Endothelial cell of umbilical vein (primary cell): ENCODE data around the gene CWC27. TPM values are rescaled to one million over a fixed set of nuclear protein-coding genes. Genes with fewer than 3 reads are reported as not detected.

Experiments used
- BruUV-seq: library from RNA; stranded (reverse); fragments of 400-500 nt; replicated peaks from 2 replicates; lab custom pipeline; 2021; lab: Mats Ljungman, UMichigan
- CTCF ChIA-PET: fragments of 300-600, 350-600 bp; sonication (Branson Sonifier 250); formaldehyde crosslinking; loops from one replicate; lab custom pipeline; 2021; ENCODE audit warnings: antibody characterized with exemption, inconsistent platforms; lab: Charles Lee
- POLR2A ChIA-PET: fragments of 300-600, 350-600 bp; sonication (Branson Sonifier 250); formaldehyde crosslinking; loops from one replicate; lab custom pipeline; 2021; ENCODE audit warnings: antibody characterized with exemption, inconsistent platforms; lab: Charles Lee
- DNase-seq: peaks from one replicate; pipeline ENCODE4 v3.0.0-alpha.2; 2011; ENCODE audit warnings: low read depth, low spot score
- FAIRE-seq: peaks from 2 replicates; lab custom pipeline; 2011; peaks lifted over from hg19 to GRCh38; lab: Jason Lieb, UNC
- H2AFZ ChIP-seq: 2 replicates; pipeline ENCODE4 v1.6.0; 2012; ENCODE audit warnings: low read depth, low read length, control low read depth, inconsistent platforms
- H3K27ac ChIP-seq: 2 replicates; pipeline ENCODE4 v1.5.1; 2011; ENCODE audit warnings: low read depth, mild to moderate bottlenecking, control low read depth, low read length, moderate library complexity; ENCODE audit not compliant: insufficient read depth
- H3K27me3 ChIP-seq, 2 experiments: 2 replicates each; pipeline versions ENCODE4 v1.6.0 to v1.6.1; 2011; ENCODE audit warnings: low read length in 2 of 2, mixed read lengths in 1 of 2; ENCODE audit not compliant: control insufficient read depth in 2 of 2, insufficient read depth in 2 of 2
- H3K36me3 ChIP-seq, 2 experiments: 2 replicates in 1 of 2; 3 replicates in 1 of 2; pipeline ENCODE4 v1.5.1; 2011; ENCODE audit warnings: low read length in 2 of 2, mild to moderate bottlenecking in 1 of 2, moderate library complexity in 1 of 2; ENCODE audit not compliant: control insufficient read depth in 2 of 2, insufficient read depth in 2 of 2; ENCODE audit errors: extremely low read depth in 1 of 2
- H3K4me1 ChIP-seq: 3 replicates; pipeline ENCODE4 v1.5.1; 2011; ENCODE audit warnings: mild to moderate bottlenecking, low read length; ENCODE audit not compliant: control insufficient read depth, insufficient read depth; ENCODE audit errors: extremely low read depth
- H3K4me2 ChIP-seq: 2 replicates; pipeline ENCODE4 v1.6.1; 2011; ENCODE audit warnings: low read length, control low read depth, mixed read lengths; ENCODE audit not compliant: insufficient read depth
- H3K4me3 ChIP-seq, 3 experiments: fragments of 200-600 bp in 1 of 3; sonication (generic), shearing (Covaris generic) in 1 of 3; replicated peaks in 1 of 3; 2 replicates each; pipeline ENCODE4 v1.5.1; 2011 to 2016; ENCODE audit warnings: control low read depth in 3 of 3, low read length in 3 of 3, mild to moderate bottlenecking in 2 of 3, inconsistent platforms in 1 of 3, low read depth in 1 of 3, moderate library complexity in 1 of 3; ENCODE audit not compliant: insufficient read depth in 1 of 3
- H3K79me2 ChIP-seq: 2 replicates; pipeline ENCODE4 v1.6.0; 2012; ENCODE audit warnings: low read length, inconsistent platforms; ENCODE audit not compliant: control insufficient read depth, insufficient read depth
- H3K9ac ChIP-seq: replicated peaks from 2 replicates; pipeline ENCODE3; 2011; ENCODE audit warnings: low read length, control low read depth; ENCODE audit not compliant: insufficient read depth; ENCODE audit errors: extremely low read depth
- H3K9me1 ChIP-seq: replicated peaks from 3 replicates; pipeline ENCODE4 v1.6.0; 2011; ENCODE audit warnings: mild to moderate bottlenecking, low read length; ENCODE audit not compliant: control insufficient read depth, insufficient read depth; ENCODE audit errors: extremely low read depth
- H3K9me3 ChIP-seq: replicated peaks from 2 replicates; pipeline ENCODE4 v1.5.1; 2012; ENCODE audit warnings: low read length, inconsistent platforms; ENCODE audit not compliant: control insufficient read depth, insufficient read depth
- H4K20me1 ChIP-seq: replicated peaks from 2 replicates; pipeline ENCODE3; 2011; ENCODE audit warnings: mild to moderate bottlenecking, low read length; ENCODE audit not compliant: control insufficient read depth, insufficient read depth; ENCODE audit errors: extremely low read depth
- FOS ChIP-seq: IDR thresholded peaks from 2 replicates; pipeline ENCODE4 v1.6.1; 2011; ENCODE audit warnings: mild to moderate bottlenecking, low read length, moderate library complexity, borderline replicate concordance; ENCODE audit not compliant: insufficient read depth
- GATA2 ChIP-seq: IDR thresholded peaks from 2 replicates; pipeline ENCODE4 v1.7.0; 2011; ENCODE audit warnings: low read depth, mild to moderate bottlenecking, moderate library complexity, mixed read lengths, low read length; ENCODE audit not compliant: insufficient read length, insufficient read depth
- JUN ChIP-seq: IDR thresholded peaks from 2 replicates; pipeline ENCODE4 v1.6.1; 2011; ENCODE audit warnings: borderline replicate concordance, low read depth; ENCODE audit not compliant: insufficient read length, insufficient read depth
- POLR2AphosphoS5 ChIP-seq: IDR thresholded peaks from 2 replicates; pipeline ENCODE4 v1.6.1; 2012; ENCODE audit warnings: low read depth, mild to moderate bottlenecking, control low read depth, low read length, moderate library complexity; ENCODE audit not compliant: insufficient read depth
- dilution Hi-C: fragments of 300-500 bp; cut with MboI; formaldehyde crosslinking; loops from one replicate; pipeline ENCODE4 v1.15.0; 2019; ENCODE audit warnings: low sequenced_read_pairs; ENCODE audit not compliant: extremely low pct_ligation_motif_present
- intact Hi-C: fragments of 100-400 bp; cut with micrococcal nuclease; formaldehyde crosslinking; loops from one replicate; pipeline ENCODE4 v1.10.0; 2022
- polyA plus RNA-seq, 4 experiments: library from polyadenylated mRNA; depleted of rRNA in 3 of 4; stranded (reverse) in 3 of 4; unstranded in 1 of 4; fragments of >200 nt; gene quantifications; 2 replicates each; pipeline versions ENCODE4 v1.2.1 to v1.2.3, GENCODE V29; 2011 to 2012; ENCODE audit warnings: missing spikeins in 1 of 4
- total RNA-seq: library from RNA; stranded (reverse); gene quantifications from 2 replicates; pipeline ENCODE4 v1.2.3, GENCODE V29; 2021
- TF ChIP-seq, protein P1 (sequence below): IDR thresholded peaks from 2 replicates; pipeline ENCODE4 v1.6.1; 2011; ENCODE audit not compliant: insufficient read depth, insufficient read length
- TF ChIP-seq, protein P2 (sequence below), 2 donors: IDR thresholded peaks; 1 replicate in 1 of 2; 2 replicates in 1 of 2; pipeline ENCODE4 v1.5.1; 2011; ENCODE audit warnings: low read length in 2 of 2, mild to moderate bottlenecking in 2 of 2, moderate library complexity in 2 of 2, control low read depth in 1 of 2, inconsistent platforms in 1 of 2, low read depth in 1 of 2; ENCODE audit not compliant: insufficient read depth in 1 of 2; ENCODE audit errors: extremely low read depth in 1 of 2

The CWC27 gene
- total and polyA plus RNA-seq, 2 donors (not counting 3 experiments of a cell fraction or from before 2014, with no cell fraction given) = 11.9 to 23.8 TPM

DNA sequence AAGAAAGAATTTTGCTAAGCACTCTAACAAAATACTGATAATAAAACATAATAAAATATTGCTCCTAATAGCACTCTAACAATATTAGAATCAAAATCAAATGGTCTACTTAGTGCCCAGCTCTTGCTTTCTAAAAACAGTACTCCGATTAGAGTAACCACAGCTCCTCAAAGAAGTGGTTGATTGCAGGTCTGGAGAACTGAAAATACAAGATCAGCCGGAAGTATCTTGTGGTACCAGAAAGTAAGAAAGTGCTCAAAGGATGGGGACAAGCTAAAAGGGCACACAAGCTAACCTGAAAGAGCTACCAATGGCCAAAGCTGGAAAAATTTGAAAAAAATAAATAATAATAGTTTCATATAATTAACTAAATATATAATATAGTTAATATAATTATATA lies 119.2 kb downstream of the CWC27 start:
- Histone ChIP-seq H3K4me1 (no peaks in the 10 kb centered on the region), H2AFZ (no peak overlapping the region), H3K4me2 (no peak overlapping the region), H3K27ac (no peak overlapping the region), H3K9ac (no peak overlapping the region), H3K9me1 (no peaks in the 10 kb centered on the region), H4K20me1 (no peaks in the 10 kb centered on the region), H3K27me3 (no peaks in the 10 kb centered on the region), H3K9me3 (no peaks in the 10 kb centered on the region), H3K4me3 (no peak overlapping the region), H3K36me3 (no peaks in the 10 kb centered on the region), H3K79me2 (no peaks in the 10 kb centered on the region)
- POLR2A ChIA-PET = no interaction called here
- BruUV-seq = no TSS peak
- CTCF ChIA-PET = interaction anchor here (0.9 kb wide), 1 partner anchor 11 kb away, joined by 3 read pairs; no protein-coding TSS in a partner anchor
- dilution Hi-C loops (no loop called here), intact Hi-C loops (no loop called here)
- TF ChIP-seq, protein P1, sequence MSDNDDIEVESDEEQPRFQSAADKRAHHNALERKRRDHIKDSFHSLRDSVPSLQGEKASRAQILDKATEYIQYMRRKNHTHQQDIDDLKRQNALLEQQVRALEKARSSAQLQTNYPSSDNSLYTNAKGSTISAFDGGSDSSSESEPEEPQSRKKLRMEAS = no peak
- TF ChIP-seq GATA2 = no peak
- no peak for FAIRE-seq
- no peak for DNase-seq

DNA sequence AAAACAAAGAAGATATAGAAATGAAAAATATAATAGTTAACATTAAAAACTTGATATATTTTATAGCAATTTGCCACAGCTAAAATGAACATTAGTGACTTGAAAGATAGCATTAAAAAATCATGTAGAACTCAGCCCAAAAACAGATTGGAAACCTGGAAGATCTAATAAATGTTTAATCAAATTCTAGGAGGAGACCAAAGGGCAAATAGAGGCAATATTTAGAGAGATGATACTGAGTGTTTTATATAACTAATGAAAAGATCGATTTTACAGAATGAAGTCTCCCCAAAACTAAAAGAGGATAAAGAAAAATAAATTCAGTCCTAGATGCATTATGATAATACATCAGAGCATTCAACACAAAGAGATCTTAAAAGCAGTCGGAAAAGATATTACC lies 127.0 kb downstream of the CWC27 start:
- intact Hi-C loops = no loop called here

More for the DNA sequence above, 127.0 kb downstream of the CWC27 start:
- H3K4me1 ChIP-seq = no peaks in the 10 kb centered on the region
- TF ChIP-seq, protein P2, sequence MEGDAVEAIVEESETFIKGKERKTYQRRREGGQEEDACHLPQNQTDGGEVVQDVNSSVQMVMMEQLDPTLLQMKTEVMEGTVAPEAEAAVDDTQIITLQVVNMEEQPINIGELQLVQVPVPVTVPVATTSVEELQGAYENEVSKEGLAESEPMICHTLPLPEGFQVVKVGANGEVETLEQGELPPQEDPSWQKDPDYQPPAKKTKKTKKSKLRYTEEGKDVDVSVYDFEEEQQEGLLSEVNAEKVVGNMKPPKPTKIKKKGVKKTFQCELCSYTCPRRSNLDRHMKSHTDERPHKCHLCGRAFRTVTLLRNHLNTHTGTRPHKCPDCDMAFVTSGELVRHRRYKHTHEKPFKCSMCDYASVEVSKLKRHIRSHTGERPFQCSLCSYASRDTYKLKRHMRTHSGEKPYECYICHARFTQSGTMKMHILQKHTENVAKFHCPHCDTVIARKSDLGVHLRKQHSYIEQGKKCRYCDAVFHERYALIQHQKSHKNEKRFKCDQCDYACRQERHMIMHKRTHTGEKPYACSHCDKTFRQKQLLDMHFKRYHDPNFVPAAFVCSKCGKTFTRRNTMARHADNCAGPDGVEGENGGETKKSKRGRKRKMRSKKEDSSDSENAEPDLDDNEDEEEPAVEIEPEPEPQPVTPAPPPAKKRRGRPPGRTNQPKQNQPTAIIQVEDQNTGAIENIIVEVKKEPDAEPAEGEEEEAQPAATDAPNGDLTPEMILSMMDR (IDR thresholded peaks at IDR 0.05; ENCODE audit: extremely low read depth in 1 of 2, insufficient read depth in 1 of 2, low read depth in 1 of 2, low read length in 2 of 2) = no peak
- TF ChIP-seq JUN = no peak
- no peak for TF ChIP-seq POLR2AphosphoS5
- TF ChIP-seq FOS = no peak
- ChIA-PET CTCF (no interaction called here), POLR2A (no interaction called here)
- no peak for DNase-seq
- H3K27me3 ChIP-seq = no peaks in the 10 kb centered on the region
- H3K4me3 ChIP-seq = no peak overlapping the region
- no peak overlapping the region for H3K27ac ChIP-seq
- FAIRE-seq = no peak
- no peaks in the 10 kb centered on the region for H3K79me2 ChIP-seq
- H2AFZ ChIP-seq = no peak overlapping the region
- BruUV-seq = no TSS peak
- no peaks in the 10 kb centered on the region for H4K20me1 ChIP-seq
- dilution Hi-C loops = no loop called here
- no peaks in the 10 kb centered on the region for H3K9me1 ChIP-seq
- H3K36me3 ChIP-seq = no peaks in the 10 kb centered on the region
- H3K9ac ChIP-seq = no peak overlapping the region
- no peak overlapping the region for H3K4me2 ChIP-seq
- H3K9me3 ChIP-seq = no peaks in the 10 kb centered on the region
